OCI-LY1 (cell line): ENCODE data around the gene SLC22A3.

Experiments used
- H2AFZ ChIP-seq: fragments of 200-600 bp; sonication (generic), shearing (Covaris generic); 2 replicates; pipeline ENCODE4 v1.6.0; 2014; ENCODE audit warnings: antibody characterized with exemption, mild to moderate bottlenecking, low read length
- H3F3A ChIP-seq: fragments of 200-600 bp; sonication (generic), shearing (Covaris generic); 2 replicates; pipeline ENCODE4 v1.6.0; 2014; ENCODE audit warnings: mild to moderate bottlenecking, antibody characterized with exemption, low read length, moderate library complexity; ENCODE audit not compliant: insufficient read depth
- H3K27ac ChIP-seq: fragments of 200-600 bp; sonication (generic); 2 replicates; pipeline ENCODE4 v1.5.1; 2014; ENCODE audit warnings: low read length, mixed run types, mild to moderate bottlenecking, low read depth; ENCODE audit not compliant: poor library complexity, severe bottlenecking
- H3K27me3 ChIP-seq: fragments of 200-600 bp; sonication (generic); 2 replicates; pipeline ENCODE4 v1.6.0; 2014; ENCODE audit warnings: antibody characterized with exemption, mild to moderate bottlenecking, low read length, moderate library complexity; ENCODE audit not compliant: insufficient read depth
- H3K36me3 ChIP-seq: fragments of 200-600 bp; sonication (generic); 2 replicates; pipeline ENCODE4 v1.6.1; 2014; ENCODE audit warnings: mild to moderate bottlenecking, antibody characterized with exemption, low read length, moderate library complexity, mixed read lengths; ENCODE audit not compliant: insufficient read depth
- H3K4me1 ChIP-seq: fragments of 200-600 bp; sonication (generic); 2 replicates; pipeline ENCODE4 v1.5.1; 2014; ENCODE audit warnings: mild to moderate bottlenecking, low read length, moderate library complexity; ENCODE audit not compliant: insufficient read depth, severe bottlenecking
- H3K4me2 ChIP-seq: fragments of 200-600 bp; sonication (generic), shearing (Covaris generic); 2 replicates; pipeline ENCODE4 v1.6.1; 2014; ENCODE audit warnings: low read length
- H3K4me3 ChIP-seq: fragments of 200-600 bp; sonication (generic); 2 replicates; pipeline ENCODE4 v1.5.1; 2014; ENCODE audit warnings: low read length, low read depth, mild to moderate bottlenecking, mixed read lengths; ENCODE audit not compliant: poor library complexity, severe bottlenecking
- H3K79me2 ChIP-seq: fragments of 200-600 bp; shearing (Covaris generic); 2 replicates; pipeline ENCODE4 v1.6.1; 2016; ENCODE audit warnings: mixed run types, low read length, mixed read lengths; ENCODE audit not compliant: insufficient read depth
- H3K9ac ChIP-seq: fragments of 200-600 bp; sonication (generic), shearing (Covaris generic); 2 replicates; pipeline ENCODE4 v1.6.1; 2014; ENCODE audit warnings: mild to moderate bottlenecking, low read length, mixed read lengths
- H3K9me2 ChIP-seq: fragments of 200-600 bp; sonication (generic), shearing (Covaris generic); 2 replicates; pipeline ENCODE4 v1.6.1; 2014; ENCODE audit warnings: low read depth, mild to moderate bottlenecking, low read length, mixed read lengths
- H3K9me3 ChIP-seq: fragments of 200-600 bp; shearing (Covaris generic); 2 replicates; pipeline ENCODE4 v1.6.1; 2014; ENCODE audit warnings: low read length, mixed read lengths
- H4K20me1 ChIP-seq: fragments of 200-600 bp; sonication (generic), shearing (Covaris generic); 2 replicates; pipeline ENCODE4 v1.6.0; 2016; ENCODE audit warnings: mild to moderate bottlenecking, low read length; ENCODE audit not compliant: insufficient read depth
- CTCF ChIP-seq: fragments of 200-600 bp; sonication (generic), shearing (Covaris generic); IDR thresholded peaks from 2 replicates; pipeline ENCODE4 v1.5.1; 2017; ENCODE audit warnings: mild to moderate bottlenecking, antibody characterized with exemption, low read length, moderate library complexity, mixed read lengths
- EZH2 ChIP-seq: fragments of 200-600 bp; sonication (generic), shearing (Covaris generic); IDR thresholded peaks from 2 replicates; pipeline ENCODE4 v1.8.0; 2017; ENCODE audit warnings: borderline replicate concordance, mixed run types, mild to moderate bottlenecking, antibody characterized with exemption, low read length, moderate library complexity, mixed read lengths

The SLC22A3 gene

GRCh38 chr6:160379466-160379865 is 31.3 kb downstream of the SLC22A3 start:
- Histone ChIP-seq H3K79me2 (no peaks in the 10 kb centered on the region), H4K20me1 (no peaks in the 10 kb centered on the region), H3K36me3 (no peaks in the 10 kb centered on the region), H3K9ac (no peak overlapping the region), H3K27me3 (no peaks in the 10 kb centered on the region), H3K27ac (no peak overlapping the region), H3K9me3 (no peaks in the 10 kb centered on the region), H3F3A (no peaks in the 10 kb centered on the region), H3K9me2 (no peaks in the 10 kb centered on the region), H3K4me2 (no peak overlapping the region), H3K4me3 (no peak overlapping the region), H3K4me1 (no peaks in the 10 kb centered on the region), H2AFZ (no peak overlapping the region)
- TF ChIP-seq CTCF, result no peak

GRCh38 chr6:160382946-160383345 is 34.8 kb downstream of the SLC22A3 start:
- Histone ChIP-seq H3K9me3 (no peaks in the 10 kb centered on the region), H3K27ac (no peak overlapping the region), H4K20me1 (no peaks in the 10 kb centered on the region), H3K4me1 (no peaks in the 10 kb centered on the region), H3K9me2 (no peaks in the 10 kb centered on the region), H3K4me3 (no peak overlapping the region), H3K9ac (no peak overlapping the region), H2AFZ (no peak overlapping the region), H3K4me2 (no peak overlapping the region), H3F3A (no peaks in the 10 kb centered on the region), H3K36me3 (no peaks in the 10 kb centered on the region), H3K79me2 (no peaks in the 10 kb centered on the region), H3K27me3 (no peaks in the 10 kb centered on the region)
- no peak for TF ChIP-seq EZH2
- no peak for TF ChIP-seq CTCF

- H4K20me1 ChIP-seq, result no peaks in the 10 kb centered on the region
- TF ChIP-seq CTCF, result no peak
- TF ChIP-seq EZH2, result no peak
- no peak overlapping the region for H2AFZ ChIP-seq
- H3K79me2 ChIP-seq, result no peaks in the 10 kb centered on the region
- no peak overlapping the region for H3K4me3 ChIP-seq
- H3K9me3 ChIP-seq, result no peaks in the 10 kb centered on the region
- H3K27me3 ChIP-seq, result no peaks in the 10 kb centered on the region
- no peaks in the 10 kb centered on the region for H3F3A ChIP-seq
- no peak overlapping the region for H3K4me2 ChIP-seq
- H3K9ac ChIP-seq, result no peak overlapping the region
- no peaks in the 10 kb centered on the region for H3K9me2 ChIP-seq
- H3K4me1 ChIP-seq, result no peaks in the 10 kb centered on the region
- H3K27ac ChIP-seq, result no peak overlapping the region
- no peaks in the 10 kb centered on the region for H3K36me3 ChIP-seq
Measured at GRCh38 chr6:160386869-160387530, 38.8 kb downstream of the SLC22A3 start.
